Astrocyte of the cerebellum (primary cell): ENCODE measurements around the gene ELL2.
A peak's percentile ranks its signal among the peaks of the same experiment; 100 is the strongest.
"Not testable (repeated sequence)": the region's sequence is repeated elsewhere in the genome, so short reads cannot be mapped to it uniquely, and the experiment has no call there.

ENCODE experiments used
- DNase-seq: peaks from one replicate; pipeline ENCODE4 v3.0.0-alpha.2; 2011; ENCODE audit warnings: low read depth
- H3K4me3 ChIP-seq: 2 replicates; pipeline ENCODE4 v1.5.1; 2011; ENCODE audit warnings: mild to moderate bottlenecking, low read depth, low read length, moderate library complexity
- in situ Hi-C: cut with HindIII; loops from 2 replicates; pipeline ENCODE4 v1.10.0; 2017; ENCODE audit warnings: low sequenced_read_pairs
- TF ChIP-seq, protein P1 (sequence below): IDR thresholded peaks from 2 replicates; pipeline ENCODE4 v1.5.1; 2012; ENCODE audit warnings: low read length, low read depth, moderate library complexity, mild to moderate bottlenecking; ENCODE audit errors: missing control alignments

ELL2 gene

DNA sequence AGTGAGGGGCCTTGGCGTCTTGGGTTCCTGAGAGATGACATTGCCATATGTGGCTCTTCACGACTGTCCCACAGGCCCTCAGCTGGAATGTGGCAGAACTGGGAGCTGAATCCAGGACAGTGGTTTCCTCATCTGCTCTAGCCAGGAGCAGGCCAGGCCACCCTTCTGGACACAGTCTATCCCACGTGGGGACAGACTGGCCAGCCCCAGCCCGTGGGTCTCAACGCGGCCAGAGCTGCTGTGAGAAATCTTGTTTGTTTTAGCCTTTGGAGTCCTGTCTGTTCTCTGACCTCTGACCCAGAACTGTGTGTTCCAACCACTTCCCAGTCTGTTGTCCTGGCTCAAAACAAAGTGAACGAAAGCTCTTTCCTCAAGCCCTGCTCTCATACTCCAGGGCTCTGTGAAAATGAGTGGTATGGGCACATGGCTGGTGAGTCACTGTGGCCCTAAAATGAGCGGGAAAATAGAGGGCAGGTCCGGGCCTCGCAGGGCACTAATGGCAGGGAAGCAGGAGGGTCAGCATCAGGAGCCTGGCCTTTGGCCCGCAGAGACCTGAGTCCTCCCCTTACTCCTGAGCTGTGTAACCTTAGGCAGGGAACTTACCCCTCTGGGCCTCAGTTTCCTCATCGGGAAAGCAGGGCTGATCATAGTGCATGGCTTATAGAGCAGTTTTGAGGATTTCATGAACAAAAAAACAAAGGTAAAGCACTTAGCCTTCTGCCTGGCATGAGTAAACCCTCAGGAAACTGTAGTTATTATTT is 104.3 kb downstream of the ELL2 start:
- in situ Hi-C loops = no loop called here
- TF ChIP-seq, protein P1, sequence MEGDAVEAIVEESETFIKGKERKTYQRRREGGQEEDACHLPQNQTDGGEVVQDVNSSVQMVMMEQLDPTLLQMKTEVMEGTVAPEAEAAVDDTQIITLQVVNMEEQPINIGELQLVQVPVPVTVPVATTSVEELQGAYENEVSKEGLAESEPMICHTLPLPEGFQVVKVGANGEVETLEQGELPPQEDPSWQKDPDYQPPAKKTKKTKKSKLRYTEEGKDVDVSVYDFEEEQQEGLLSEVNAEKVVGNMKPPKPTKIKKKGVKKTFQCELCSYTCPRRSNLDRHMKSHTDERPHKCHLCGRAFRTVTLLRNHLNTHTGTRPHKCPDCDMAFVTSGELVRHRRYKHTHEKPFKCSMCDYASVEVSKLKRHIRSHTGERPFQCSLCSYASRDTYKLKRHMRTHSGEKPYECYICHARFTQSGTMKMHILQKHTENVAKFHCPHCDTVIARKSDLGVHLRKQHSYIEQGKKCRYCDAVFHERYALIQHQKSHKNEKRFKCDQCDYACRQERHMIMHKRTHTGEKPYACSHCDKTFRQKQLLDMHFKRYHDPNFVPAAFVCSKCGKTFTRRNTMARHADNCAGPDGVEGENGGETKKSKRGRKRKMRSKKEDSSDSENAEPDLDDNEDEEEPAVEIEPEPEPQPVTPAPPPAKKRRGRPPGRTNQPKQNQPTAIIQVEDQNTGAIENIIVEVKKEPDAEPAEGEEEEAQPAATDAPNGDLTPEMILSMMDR = no peak
- peak; percentile 33 for DNase-seq
- no peak overlapping the region for H3K4me3 ChIP-seq

- H3K4me3 ChIP-seq = no peak overlapping the region
- in situ Hi-C loops = no loop called here
- no peak for DNase-seq
- TF ChIP-seq, protein P1 = no peak
Observed at GRCh38 chr5:95856501-95856981, 105.1 kb downstream of the ELL2 start.

- TF ChIP-seq, protein P1 = no peak
- in situ Hi-C loops = no loop called here
- no peak for DNase-seq
Observed at GRCh38 chr5:95853490-95853889, 108.2 kb downstream of the ELL2 start.

DNA sequence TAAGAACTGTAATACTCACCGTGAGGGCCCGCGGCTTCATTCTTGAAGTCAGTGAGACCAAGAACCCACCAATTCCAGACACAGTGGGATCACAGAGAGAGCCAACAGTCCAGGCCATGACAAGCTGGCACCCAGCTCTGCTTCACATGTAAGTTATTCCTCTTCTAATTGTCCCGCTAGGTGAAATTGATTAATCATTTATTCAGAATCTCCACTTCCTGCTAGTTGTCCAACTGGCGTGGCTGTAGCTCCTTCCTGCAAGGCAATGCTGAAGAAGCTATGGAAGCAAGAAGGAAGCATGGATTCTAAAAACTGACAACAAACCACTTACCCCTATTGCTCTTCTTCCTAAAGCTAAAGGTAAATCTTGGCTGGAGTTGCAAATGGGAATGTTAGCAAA is 109.1 kb downstream of the ELL2 start:
- DNase-seq = no peak

More at GRCh38 chr5:95853490-95853889, 108.2 kb downstream of the ELL2 start:
- no peak overlapping the region for H3K4me3 ChIP-seq

GRCh38 chr5:95851141-95851540 is 110.5 kb downstream of the ELL2 start:
- DNase-seq, H3K4me3 ChIP-seq, in situ Hi-C loops: not testable (repeated sequence)

More for the DNA sequence above, 109.1 kb downstream of the ELL2 start:
- no peak overlapping the region for H3K4me3 ChIP-seq
- in situ Hi-C loops = no loop called here
- TF ChIP-seq, protein P1 = no peak

DNA sequence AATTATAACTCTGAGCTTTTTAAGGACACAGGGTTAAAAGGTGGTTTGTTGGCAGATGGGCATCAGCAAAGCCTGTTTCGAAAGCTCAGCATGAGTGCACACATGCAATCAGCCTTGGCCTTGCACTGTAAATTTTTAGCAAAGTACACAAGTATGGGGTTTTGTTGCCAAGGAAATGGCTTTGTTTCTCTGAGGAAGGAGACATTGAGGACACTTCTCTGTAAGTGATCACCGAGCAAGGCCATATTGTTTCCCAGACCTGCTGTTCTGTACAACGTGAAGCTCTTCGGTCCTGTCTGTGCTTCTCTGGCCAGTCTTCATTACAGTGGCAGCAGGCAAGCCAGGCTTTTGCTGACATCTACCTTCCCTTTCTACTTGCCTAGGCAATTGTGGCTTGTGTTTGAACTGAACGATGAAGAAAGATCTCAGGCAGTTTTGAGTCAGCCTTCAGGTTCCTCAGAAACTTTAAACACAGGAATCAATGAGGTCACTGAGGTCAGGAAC is 111.2 kb downstream of the ELL2 start:
- in situ Hi-C loops = no loop called here
- TF ChIP-seq, protein P1 = no peak
- no peak overlapping the region for H3K4me3 ChIP-seq
- DNase-seq = no peak

DNA sequence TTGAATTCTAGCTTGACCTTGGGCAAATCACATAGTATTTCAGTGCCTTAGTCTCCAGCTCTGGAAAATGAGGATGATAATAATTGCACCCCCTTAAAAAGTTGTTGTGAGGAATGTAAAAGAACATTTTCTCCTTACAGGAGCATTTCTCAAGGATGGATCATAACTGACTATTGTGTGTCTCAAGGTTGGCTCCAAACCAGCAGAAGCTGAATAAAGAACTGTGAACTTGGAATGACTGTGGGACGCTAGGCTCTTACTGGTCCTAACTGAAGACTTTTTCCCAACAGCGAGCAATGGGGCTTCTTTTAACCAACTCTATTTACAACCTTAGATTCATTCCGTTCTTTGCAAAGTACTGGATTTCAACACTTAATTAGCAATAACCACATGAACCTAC is 113.0 kb downstream of the ELL2 start:
- TF ChIP-seq, protein P1 = no peak
- DNase-seq = no peak
- in situ Hi-C loops = no loop called here
- no peak overlapping the region for H3K4me3 ChIP-seq
